HG03469 (cell line): ENCODE measurements around the gene IFNGR1.
"Not testable (repeated sequence)": the region's sequence is repeated elsewhere in the genome, so short reads cannot be mapped to it uniquely, and the experiment has no call there.

Source experiments
- ATAC-seq: cut with Tn5 transposase; IDR thresholded peaks from one replicate; pipeline ENCODE4 v1.9.1; 2021; ENCODE audit warnings: mild to moderate bottlenecking, moderate library complexity, moderate number of reproducible peaks; ENCODE audit not compliant: unreplicated experiment

IFNGR1 gene

GRCh38 chr6:137236581-137237355 is 17.6 kb upstream of the IFNGR1 start:
- no peak for ATAC-seq

- no peak for ATAC-seq
Measured at GRCh38 chr6:137235686-137236085, 16.5 kb upstream of the IFNGR1 start.

- ATAC-seq, result peak; percentile 49
Measured at GRCh38 chr6:137233911-137234863, 15.0 kb upstream of the IFNGR1 start.

GRCh38 chr6:137231895-137232294 is 12.7 kb upstream of the IFNGR1 start:
- no peak for ATAC-seq

- no peak for ATAC-seq
Measured at GRCh38 chr6:137230956-137231555, 11.9 kb upstream of the IFNGR1 start.

- ATAC-seq, result no peak
Measured at GRCh38 chr6:137230547-137230946, 11.4 kb upstream of the IFNGR1 start.

- no peak for ATAC-seq
Measured at GRCh38 chr6:137229075-137229759, 10.0 kb upstream of the IFNGR1 start.

- ATAC-seq, result no peak
Measured at GRCh38 chr6:137227871-137228302, 8.7 kb upstream of the IFNGR1 start.

- no peak for ATAC-seq
Measured at GRCh38 chr6:137226697-137227096, 7.5 kb upstream of the IFNGR1 start.

- ATAC-seq, result peak; percentile 45
Measured at GRCh38 chr6:137224799-137225198, 5.6 kb upstream of the IFNGR1 start.

- ATAC-seq, result no peak
Measured at GRCh38 chr6:137223370-137224131, 4.4 kb upstream of the IFNGR1 start.

- no peak for ATAC-seq
Measured at GRCh38 chr6:137222381-137222780, 3.2 kb upstream of the IFNGR1 start.

GRCh38 chr6:137219664-137220252 is 573 bp upstream of the IFNGR1 start:
- ATAC-seq, result no peak

GRCh38 chr6:137218473-137218916 is 690 bp downstream of the IFNGR1 start:
- ATAC-seq, result no peak

- ATAC-seq, result no peak
Measured at GRCh38 chr6:137217801-137218472, 1.2 kb downstream of the IFNGR1 start.

- no peak for ATAC-seq
Measured at GRCh38 chr6:137216875-137217553, 2.2 kb downstream of the IFNGR1 start.

GRCh38 chr6:137216106-137216505 is 3.1 kb downstream of the IFNGR1 start:
- ATAC-seq, result no peak

GRCh38 chr6:137215630-137216029 is 3.6 kb downstream of the IFNGR1 start:
- ATAC-seq, result not testable (repeated sequence)
